GM23338 (cell line): ENCODE results near the gene DUSP5. TPM values are rescaled to one million over a fixed set of nuclear protein-coding genes. Genes with fewer than 3 reads are reported as not detected.

Experiments
- ATAC-seq: fragments of 200-7000 bp; cut with Tn5 transposase; 3 replicates; pipeline ENCODE4 v1.9.1; 2020
- DNase-seq: peaks from one replicate; pipeline ENCODE4 v3.0.0-alpha.2; 2015; ENCODE audit warnings: low spot score
- H2AFZ ChIP-seq: fragments of 200-600 bp; sonication (generic); 2 replicates; pipeline ENCODE4 v1.8.0; 2016; ENCODE audit warnings: antibody characterized with exemption, mild to moderate bottlenecking, moderate library complexity
- H3F3A ChIP-seq: fragments of 200-600 bp; sonication (generic); replicated peaks from 2 replicates; pipeline ENCODE4 v1.8.0; 2017; ENCODE audit warnings: antibody characterized with exemption, mixed run types, low read depth
- H3K27ac ChIP-seq: fragments of 200-600 bp; sonication (generic); 2 replicates; pipeline ENCODE4 v1.6.1; 2016; ENCODE audit warnings: low read depth
- H3K27me3 ChIP-seq: fragments of 200-600 bp; sonication (generic); 2 replicates; pipeline ENCODE4 v1.8.0; 2016; ENCODE audit warnings: mild to moderate bottlenecking, mixed run types, moderate library complexity; ENCODE audit not compliant: insufficient read depth
- H3K36me3 ChIP-seq: fragments of 200-600 bp; sonication (generic); 2 replicates; pipeline ENCODE4 v1.8.0; 2016; ENCODE audit warnings: mild to moderate bottlenecking; ENCODE audit not compliant: insufficient read depth
- H3K4me1 ChIP-seq: fragments of 200-600 bp; sonication (generic); 2 replicates; pipeline ENCODE4 v1.8.0; 2016; ENCODE audit warnings: mild to moderate bottlenecking, moderate library complexity; ENCODE audit not compliant: insufficient read depth
- H3K4me2 ChIP-seq: fragments of 200-600 bp; sonication (generic); 2 replicates; pipeline ENCODE4 v1.7.1; 2017; ENCODE audit warnings: mixed run types
- H3K4me3 ChIP-seq: fragments of 200-600 bp; sonication (generic); 2 replicates; pipeline ENCODE4 v1.6.1; 2016; ENCODE audit warnings: mixed run types
- H3K79me2 ChIP-seq: fragments of 200-600 bp; sonication (generic); replicated peaks from 2 replicates; pipeline ENCODE4 v1.8.0; 2017; ENCODE audit warnings: mild to moderate bottlenecking; ENCODE audit not compliant: insufficient read depth
- H3K9me2 ChIP-seq: fragments of 200-600 bp; sonication (generic); 2 replicates; pipeline ENCODE4 v1.8.0; 2017; ENCODE audit not compliant: insufficient read depth
- H4K20me1 ChIP-seq: fragments of 200-600 bp; sonication (generic); replicated peaks from 2 replicates; pipeline ENCODE4 v1.8.0; 2017; ENCODE audit warnings: mild to moderate bottlenecking; ENCODE audit not compliant: insufficient read depth
- H3K27ac Mint-ChIP-seq: 2 replicates; pipeline ENCODE4 v1.8.0; 2020; ENCODE audit warnings: inconsistent platforms, mild to moderate bottlenecking, moderate library complexity, mixed read lengths
- H3K27me3 Mint-ChIP-seq: 3 replicates; pipeline ENCODE4 v1.8.0; 2022; ENCODE audit warnings: low read depth, mild to moderate bottlenecking, moderate library complexity, mixed read lengths, inconsistent platforms; ENCODE audit not compliant: insufficient read depth, poor library complexity
- H3K36me3 Mint-ChIP-seq: 3 replicates; pipeline ENCODE4 v1.8.0; 2021; ENCODE audit warnings: low read depth, mild to moderate bottlenecking, inconsistent platforms, moderate library complexity, mixed read lengths
- H3K4me1 Mint-ChIP-seq: 3 replicates; pipeline ENCODE4 v1.8.0; 2020; ENCODE audit warnings: mild to moderate bottlenecking, inconsistent platforms, mixed read lengths
- H3K4me3 Mint-ChIP-seq: 3 replicates; pipeline ENCODE4 v1.8.0; 2021; ENCODE audit warnings: moderate library complexity, mild to moderate bottlenecking, inconsistent platforms, mixed read lengths
- H3K9me3 Mint-ChIP-seq: 3 replicates; pipeline ENCODE4 v1.8.0; 2020; ENCODE audit warnings: moderate library complexity, mild to moderate bottlenecking, inconsistent platforms, mixed read lengths
- CREB1 ChIP-seq: fragments of 250-450 bp; sonication (Bioruptor Pico); IDR thresholded peaks from 2 replicates; pipeline ENCODE4 v1.5.0; 2020; ENCODE audit warnings: low read depth, mild to moderate bottlenecking, moderate library complexity
- CTCF ChIP-seq, 2 experiments: fragments of 200-600 bp in 1 of 2; sonication (generic) in 1 of 2; conservative IDR thresholded peaks; 2 replicates each; pipeline versions ENCODE4 v1.5.1 to v1.6.1; 2016 to 2017; ENCODE audit warnings: antibody characterized with exemption in 2 of 2, low read depth in 2 of 2, mild to moderate bottlenecking in 2 of 2, moderate library complexity in 1 of 2
- ETS1 ChIP-seq: IDR thresholded peaks from 2 replicates; pipeline ENCODE4 v1.6.1; 2016; ENCODE audit warnings: antibody characterized with exemption
- EZH2 ChIP-seq: fragments of 200-600 bp; sonication (generic); IDR thresholded peaks from one replicate; pipeline ENCODE4 v1.8.0; 2017; ENCODE audit warnings: antibody characterized with exemption, mild to moderate bottlenecking, low read depth; ENCODE audit not compliant: unreplicated experiment
- EZH2phosphoT487 ChIP-seq: fragments of 200-600 bp; sonication (generic); IDR thresholded peaks from one replicate; pipeline ENCODE4 v1.8.1; 2018; ENCODE audit warnings: antibody characterized with exemption; ENCODE audit not compliant: unreplicated experiment
- JUNB ChIP-seq: IDR thresholded peaks from one replicate; pipeline ENCODE4 v1.6.1; 2016; ENCODE audit warnings: antibody characterized with exemption; ENCODE audit not compliant: unreplicated experiment
- NANOG ChIP-seq: IDR thresholded peaks from 2 replicates; pipeline ENCODE4 v1.6.1; 2016; ENCODE audit warnings: antibody characterized with exemption, borderline replicate concordance
- REST ChIP-seq: IDR thresholded peaks from one replicate; pipeline ENCODE4 v1.6.1; 2018; ENCODE audit warnings: antibody characterized with exemption; ENCODE audit not compliant: unreplicated experiment
- ZNF114 ChIP-seq: fragments of 250-450 bp; sonication (Bioruptor Pico); IDR thresholded peaks from 2 replicates; pipeline ENCODE4 v1.5.0; 2020; ENCODE audit warnings: mild to moderate bottlenecking, moderate library complexity
- ZNF331 ChIP-seq: fragments of 250-450 bp; sonication (Bioruptor Pico); IDR thresholded peaks from 2 replicates; pipeline ENCODE4 v1.5.0; 2020; ENCODE audit warnings: low read depth, mild to moderate bottlenecking, moderate library complexity
- polyA plus RNA-seq: library from polyadenylated mRNA; unstranded; fragments of >200 nt; fragmentation: Nextera tagmentation; extraction: Ambion mirVana; gene quantifications from 2 replicates; pipeline ENCODE4 v1.2.1, GENCODE V29; 2016
- total RNA-seq: library from RNA; depleted of rRNA; stranded (reverse); fragments of >200 nt; shearing (Covaris generic); gene quantifications from 2 replicates; pipeline ENCODE4 v1.2.3, GENCODE V29; 2014

Gene DUSP5
- total and polyA plus RNA-seq, 2 experiments from 2014 or later, result 10.8 to 35.9 TPM

GRCh38 chr10:110479710-110480109 is 18.0 kb upstream of the DUSP5 start (continued):
- TF ChIP-seq REST (no peak), ZNF331 (CRISPR knock-in tag) (no peak), ETS1 (no peak), NANOG (no peak), CREB1 (CRISPR knock-in tag) (no peak), ZNF114 (CRISPR knock-in tag) (no peak), JUNB (no peak)

- DNase-seq, result no peak
- TF ChIP-seq CTCF (conservative IDR thresholded peaks at IDR 0.05; ENCODE audit: low read depth in 2 of 2), result no peak
- no peak for TF ChIP-seq EZH2phosphoT487
- no peak for TF ChIP-seq ETS1
- TF ChIP-seq EZH2, result no peak
- Mint-ChIP-seq H3K27me3 (no peaks in the 10 kb centered on the region), H3K27ac (no peak overlapping the region; the same call in 1 of the 2 replicates), H3K4me1 (peaks cover 4% of the 10 kb centered on the region; the same call in 2 of the 3 replicates), H3K4me3 (no peak overlapping the region), H3K36me3 (no peaks in the 10 kb centered on the region), H3K9me3 (no peaks in the 10 kb centered on the region)
- no peaks in the 10 kb centered on the region for H3K36me3 ChIP-seq
- H3K79me2 ChIP-seq, result no peaks in the 10 kb centered on the region
- H3K4me1 ChIP-seq, result peaks cover 3% of the 10 kb centered on the region; the same call in 1 of the 2 replicates
- H3F3A ChIP-seq, result no peaks in the 10 kb centered on the region
- H3K27me3 ChIP-seq, result no peaks in the 10 kb centered on the region
- no peaks in the 10 kb centered on the region for H4K20me1 ChIP-seq
- H3K9me2 ChIP-seq, result no peaks in the 10 kb centered on the region
- H3K4me3 ChIP-seq, result no peak overlapping the region
- ATAC-seq, result no peak
- no peak overlapping the region for H2AFZ ChIP-seq
- no peak overlapping the region for H3K4me2 ChIP-seq
- no peak overlapping the region for H3K27ac ChIP-seq
Observed at GRCh38 chr10:110480387-110480786, 17.3 kb upstream of the DUSP5 start.
